Stimulated activated CD8-positive, alpha-beta memory T cell treated with anti-CD3 and anti-CD28 coated beads, Interleukin-12 subunit alpha, Interleukin-12 subunit beta, amount 100 ng/mL, for 24 hours (primary cell): ENCODE data around the gene CRLF3.
"Not testable (repeated sequence)": the region's sequence is repeated elsewhere in the genome, so short reads cannot be mapped to it uniquely, and the experiment has no call there.

ENCODE experiments used
- DNase-seq: peaks from one replicate; pipeline ENCODE4 v3.0.0-alpha.2; 2020; ENCODE audit errors: extremely low read depth

CRLF3 gene

GRCh38 chr17:30814860-30815259 is 9.6 kb downstream of the CRLF3 start:
- not testable (repeated sequence) for DNase-seq

- not testable (repeated sequence) for DNase-seq
Observed at GRCh38 chr17:30814236-30814635, 10.3 kb downstream of the CRLF3 start.

GRCh38 chr17:30812218-30813177 is 12.0 kb downstream of the CRLF3 start:
- DNase-seq = no peak

GRCh38 chr17:30809867-30810266 is 14.6 kb downstream of the CRLF3 start:
- DNase-seq = no peak

GRCh38 chr17:30808785-30809286 is 15.7 kb downstream of the CRLF3 start:
- no peak for DNase-seq

- DNase-seq = no peak
Observed at GRCh38 chr17:30807896-30808295, 16.6 kb downstream of the CRLF3 start.

GRCh38 chr17:30805944-30806456 is 18.5 kb downstream of the CRLF3 start:
- DNase-seq = no peak

- DNase-seq = no peak
Observed at GRCh38 chr17:30801671-30802070, 22.8 kb downstream of the CRLF3 start.

GRCh38 chr17:30796016-30796415 is 28.5 kb downstream of the CRLF3 start:
- no peak for DNase-seq

- no peak for DNase-seq
Observed at GRCh38 chr17:30794372-30794771, 30.1 kb downstream of the CRLF3 start.

- DNase-seq = no peak
Observed at GRCh38 chr17:30793282-30793977, 31.1 kb downstream of the CRLF3 start.

GRCh38 chr17:30790279-30790678 is 34.2 kb downstream of the CRLF3 start:
- DNase-seq = no peak

- DNase-seq = no peak
Observed at GRCh38 chr17:30788918-30789317, 35.6 kb downstream of the CRLF3 start.

- DNase-seq = no peak
Observed at GRCh38 chr17:30782206-30782605, 42.3 kb downstream of the CRLF3 start.

- DNase-seq = no peak
Observed at GRCh38 chr17:30780343-30780742, 44.1 kb downstream of the CRLF3 start.

- DNase-seq = not testable (repeated sequence)
Observed at GRCh38 chr17:30768771-30769170, 55.7 kb downstream of the CRLF3 start.

- not testable (repeated sequence) for DNase-seq
Observed at GRCh38 chr17:30767641-30768404, 56.7 kb downstream of the CRLF3 start.

GRCh38 chr17:30761060-30761459 is 63.4 kb downstream of the CRLF3 start:
- DNase-seq = no peak

GRCh38 chr17:30753291-30753690 is 71.2 kb downstream of the CRLF3 start:
- not testable (repeated sequence) for DNase-seq

- DNase-seq = not testable (repeated sequence)
Observed at GRCh38 chr17:30750982-30751381, 73.5 kb downstream of the CRLF3 start.

GRCh38 chr17:30747621-30748020 is 76.9 kb downstream of the CRLF3 start:
- DNase-seq = not testable (repeated sequence)

- DNase-seq = not testable (repeated sequence)
Observed at GRCh38 chr17:30742669-30743068, 81.8 kb downstream of the CRLF3 start.
